Endothelial cell of hepatic sinusoid (primary cell): Measurements from ENCODE around the gene ATP2C1.

ENCODE experiments used
- in situ Hi-C: cut with HindIII; loops from 2 replicates; pipeline ENCODE4 v1.10.0; 2017; ENCODE audit warnings: low sequenced_read_pairs

Gene ATP2C1

DNA sequence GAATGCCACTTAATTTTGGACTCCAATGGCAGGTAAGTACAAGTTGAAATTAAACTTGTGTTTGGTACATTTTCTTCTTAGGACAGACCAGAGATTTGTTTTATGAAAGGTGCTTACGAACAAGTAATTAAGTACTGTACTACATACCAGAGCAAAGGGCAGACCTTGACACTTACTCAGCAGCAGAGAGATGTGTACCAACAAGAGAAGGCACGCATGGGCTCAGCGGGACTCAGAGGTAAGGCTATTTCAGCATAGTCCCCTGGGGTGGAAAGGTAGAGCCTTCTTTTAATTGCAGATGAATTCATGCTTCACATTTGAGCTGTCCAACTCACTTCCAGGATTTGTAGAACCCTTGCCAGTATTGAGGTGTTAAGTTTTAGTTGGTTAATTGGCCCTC is 81.4 kb downstream of the ATP2C1 start:
- in situ Hi-C loops: no loop called here

DNA sequence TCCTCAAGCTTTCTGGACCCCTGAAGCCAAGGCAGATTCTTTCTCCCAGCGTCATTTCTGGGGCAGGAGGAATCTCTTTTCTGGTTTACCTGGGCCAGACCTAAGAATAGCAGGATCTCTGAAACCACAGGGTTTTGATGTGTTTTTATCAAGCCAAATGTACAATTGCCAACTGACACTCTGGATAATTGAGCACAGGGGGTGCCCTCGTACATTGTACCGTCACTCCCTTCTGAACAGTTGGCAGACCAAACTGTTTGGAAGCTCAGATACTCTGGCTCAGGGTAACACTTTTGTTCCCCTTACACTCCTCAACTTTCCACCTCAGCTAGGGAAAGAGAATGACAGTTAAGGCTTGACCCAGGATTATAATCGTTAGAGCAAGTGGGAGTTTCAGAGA is 82.8 kb downstream of the ATP2C1 start:
- in situ Hi-C loops: no loop called here

DNA sequence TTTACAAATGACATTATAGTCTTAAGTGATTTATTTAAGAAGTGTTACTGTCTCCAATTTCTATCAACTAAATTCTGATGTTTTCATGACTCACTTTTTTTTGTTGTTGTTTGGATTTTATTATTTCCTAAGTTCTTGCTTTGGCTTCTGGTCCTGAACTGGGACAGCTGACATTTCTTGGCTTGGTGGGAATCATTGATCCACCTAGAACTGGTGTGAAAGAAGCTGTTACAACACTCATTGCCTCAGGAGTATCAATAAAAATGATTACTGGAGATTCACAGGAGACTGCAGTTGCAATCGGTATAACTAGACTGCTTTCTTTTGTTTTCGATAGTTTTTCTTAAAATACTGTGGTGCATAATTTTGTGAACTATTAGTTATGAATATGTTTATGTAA is 85.2 kb downstream of the ATP2C1 start:
- in situ Hi-C loops: no loop called here

DNA sequence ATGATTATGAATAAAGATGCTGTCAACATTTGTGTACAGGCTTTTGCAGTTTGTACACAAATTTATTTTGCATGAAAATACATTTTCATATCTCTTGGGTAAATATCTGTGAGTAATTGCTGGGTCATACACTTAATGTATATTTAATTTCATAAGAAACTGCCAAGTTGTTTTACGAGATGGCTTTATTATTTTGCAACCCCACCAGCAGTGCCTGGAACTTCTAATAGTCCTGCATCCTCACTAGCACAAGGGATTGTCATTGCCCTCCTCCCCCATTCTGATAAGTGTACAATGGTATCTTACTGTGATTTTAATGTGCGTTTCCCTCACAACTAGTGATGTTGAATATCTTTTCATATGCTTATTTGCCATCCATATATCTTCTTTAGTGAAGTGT is 87.6 kb downstream of the ATP2C1 start:
- in situ Hi-C loops: no loop called here

DNA sequence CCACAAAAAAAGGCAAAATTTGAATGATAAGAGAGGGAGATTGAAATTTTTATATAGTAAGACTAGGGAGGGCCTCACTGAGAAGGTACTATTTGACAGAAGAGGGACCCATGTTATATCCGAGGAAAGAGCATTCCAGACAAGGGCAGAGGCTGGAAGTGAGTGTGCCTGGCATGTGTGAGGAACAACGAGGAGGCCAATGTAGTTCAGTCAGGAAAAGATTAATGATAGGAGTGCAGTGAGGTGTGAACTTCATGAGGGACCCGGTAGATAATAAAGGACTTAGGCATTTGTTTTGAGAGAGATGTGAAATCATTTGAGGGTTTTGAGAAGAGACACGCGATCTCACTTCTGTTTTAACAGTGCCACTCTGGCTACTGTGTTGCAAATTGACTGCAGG is 96.4 kb downstream of the ATP2C1 start:
- in situ Hi-C loops: no loop called here

DNA sequence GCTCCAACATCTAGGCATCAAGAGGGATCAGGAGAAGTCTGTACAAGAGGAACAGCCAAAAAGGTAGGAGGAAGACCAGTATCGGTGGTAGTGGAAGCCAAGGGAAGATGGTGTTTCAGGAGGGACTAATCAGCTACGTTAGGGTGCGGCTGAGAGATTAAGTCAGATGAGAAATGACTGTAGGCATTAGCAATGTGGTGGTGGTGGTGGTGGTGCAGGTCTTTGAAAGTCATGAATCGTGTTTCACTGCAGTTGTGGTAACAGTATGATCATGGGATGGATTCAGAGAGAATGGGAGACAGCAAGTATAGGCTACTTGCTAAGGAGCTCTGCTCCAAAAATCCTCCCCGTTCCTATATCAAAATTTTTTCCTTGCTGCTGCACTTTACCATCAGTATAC is 97.2 kb downstream of the ATP2C1 start:
- in situ Hi-C loops: no loop called here

DNA sequence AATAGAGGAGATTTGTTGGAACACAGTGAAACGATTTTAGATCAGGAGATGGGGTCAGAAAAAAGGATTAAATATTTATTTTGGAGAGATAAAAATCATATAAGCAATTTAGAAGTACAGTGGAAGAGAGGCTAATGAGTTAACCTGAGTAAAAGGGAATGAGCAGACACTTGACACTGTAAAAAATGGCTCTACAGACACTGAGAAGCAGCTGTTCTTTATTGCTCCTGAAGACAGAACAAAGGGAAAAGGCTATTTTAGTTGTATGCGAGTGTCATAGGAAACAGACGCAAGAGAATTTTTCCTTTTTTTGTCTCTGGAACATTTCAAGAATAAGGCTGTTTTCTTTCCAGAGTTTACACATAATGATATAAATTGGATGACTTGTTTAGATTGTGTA is 98.5 kb downstream of the ATP2C1 start:
- in situ Hi-C loops: no loop called here

DNA sequence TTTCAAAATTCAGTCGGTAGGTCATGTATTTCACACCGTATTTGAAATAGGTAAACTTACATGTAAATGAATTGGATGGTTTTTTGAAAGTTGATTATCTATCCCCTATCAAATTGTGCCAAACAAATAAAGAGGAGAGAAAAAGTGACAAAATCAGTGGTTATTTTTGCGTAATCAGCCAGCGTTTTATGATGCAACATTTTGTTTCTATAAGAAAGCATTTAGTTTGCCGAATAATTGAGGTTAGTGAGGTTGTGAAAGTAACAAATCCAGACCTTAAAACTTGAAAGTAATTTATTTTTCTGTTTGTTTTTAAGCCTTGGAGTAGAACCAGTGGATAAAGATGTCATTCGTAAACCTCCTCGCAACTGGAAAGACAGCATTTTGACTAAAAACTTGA is 103.4 kb downstream of the ATP2C1 start:
- in situ Hi-C loops: no loop called here

DNA sequence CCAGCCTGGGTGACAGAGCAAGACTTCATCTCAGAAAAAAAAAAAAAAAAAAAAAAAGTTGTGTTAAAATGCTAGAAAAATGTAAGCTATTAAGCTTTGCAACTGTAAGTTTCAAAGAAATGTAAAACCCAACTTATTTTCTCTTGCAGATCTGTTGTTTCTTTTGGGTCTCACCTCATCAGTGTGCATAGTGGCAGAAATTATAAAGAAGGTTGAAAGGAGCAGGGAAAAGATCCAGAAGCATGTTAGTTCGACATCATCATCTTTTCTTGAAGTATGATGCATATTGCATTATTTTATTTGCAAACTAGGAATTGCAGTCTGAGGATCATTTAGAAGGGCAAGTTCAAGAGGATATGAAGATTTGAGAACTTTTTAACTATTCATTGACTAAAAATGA is 107.2 kb downstream of the ATP2C1 start:
- in situ Hi-C loops: no loop called here

DNA sequence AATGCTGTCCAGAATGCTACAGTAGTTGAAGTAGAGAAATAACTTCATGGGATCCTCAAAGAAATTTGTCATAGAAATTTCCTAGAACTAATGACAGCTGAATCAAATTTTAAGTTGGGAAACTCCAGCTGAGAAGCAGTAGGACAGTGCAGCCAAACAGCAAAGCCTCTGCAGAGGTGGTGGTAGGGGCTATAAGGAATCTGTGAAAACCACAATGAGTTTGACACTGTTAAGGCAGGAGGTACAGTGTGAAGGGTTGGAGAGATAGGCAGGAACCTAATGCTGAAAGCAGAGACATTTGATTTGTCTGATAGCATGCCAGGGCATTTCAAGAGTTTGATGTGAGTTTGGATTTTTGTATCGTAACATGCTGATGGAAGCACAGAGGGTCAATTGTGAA is 110.7 kb downstream of the ATP2C1 start:
- in situ Hi-C loops: no loop called here

DNA sequence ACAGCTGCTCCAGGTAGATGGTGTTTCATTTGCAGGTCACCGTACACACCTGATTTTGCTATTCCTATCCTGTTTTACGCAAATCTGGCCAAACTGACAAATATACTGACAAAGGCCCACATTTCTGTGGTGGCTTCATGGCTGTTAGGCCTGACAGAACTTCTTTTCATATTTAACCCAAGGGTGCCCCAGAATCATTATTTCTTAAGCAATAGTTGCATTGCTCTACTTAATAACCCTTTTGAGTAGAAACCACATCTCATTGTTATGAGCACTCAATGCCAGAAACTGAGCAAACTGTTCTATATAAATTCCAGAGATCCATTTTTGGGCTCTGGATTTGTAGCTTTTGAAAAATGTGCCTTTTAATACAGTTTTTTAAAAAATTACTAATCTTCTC is 113.4 kb downstream of the ATP2C1 start:
- in situ Hi-C loops: no loop called here

DNA sequence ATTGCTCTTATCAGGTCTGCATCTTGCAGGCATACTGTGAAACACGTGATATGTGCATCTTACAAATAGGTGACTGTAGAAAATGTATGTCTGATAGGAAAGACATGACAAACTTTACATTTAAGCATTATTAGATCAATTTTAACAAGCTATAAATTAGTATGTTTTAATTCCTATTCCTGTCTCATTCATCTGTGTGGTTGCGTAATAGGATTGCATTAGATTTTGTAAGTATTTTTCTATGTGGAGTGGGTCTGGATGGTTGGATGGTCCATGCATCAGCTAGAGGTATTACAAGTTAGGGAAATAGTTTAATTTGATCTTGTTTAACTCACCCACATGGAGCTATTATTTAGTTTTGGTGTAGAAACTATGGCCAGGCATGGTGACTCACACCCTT is 113.9 kb downstream of the ATP2C1 start:
- in situ Hi-C loops: no loop called here

DNA sequence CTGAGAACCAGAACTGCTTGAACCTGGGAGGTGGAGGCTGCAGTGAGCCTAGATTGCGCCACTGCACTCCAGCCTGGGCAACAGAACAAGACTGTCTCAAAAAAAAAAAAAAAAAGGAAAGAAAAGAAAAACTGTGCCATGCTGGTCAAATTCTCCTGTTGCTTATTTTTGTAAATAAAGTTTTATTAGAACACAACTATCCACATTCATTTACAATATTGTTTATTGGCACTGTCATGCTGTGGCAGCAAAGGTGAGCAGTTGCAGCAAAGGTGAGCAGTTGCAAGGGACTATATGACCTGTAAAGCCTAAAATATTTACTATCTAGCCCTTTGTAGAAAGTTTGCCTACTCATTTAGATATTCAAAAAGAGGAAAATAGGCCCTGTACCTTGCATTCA is 114.4 kb downstream of the ATP2C1 start:
- in situ Hi-C loops: no loop called here

DNA sequence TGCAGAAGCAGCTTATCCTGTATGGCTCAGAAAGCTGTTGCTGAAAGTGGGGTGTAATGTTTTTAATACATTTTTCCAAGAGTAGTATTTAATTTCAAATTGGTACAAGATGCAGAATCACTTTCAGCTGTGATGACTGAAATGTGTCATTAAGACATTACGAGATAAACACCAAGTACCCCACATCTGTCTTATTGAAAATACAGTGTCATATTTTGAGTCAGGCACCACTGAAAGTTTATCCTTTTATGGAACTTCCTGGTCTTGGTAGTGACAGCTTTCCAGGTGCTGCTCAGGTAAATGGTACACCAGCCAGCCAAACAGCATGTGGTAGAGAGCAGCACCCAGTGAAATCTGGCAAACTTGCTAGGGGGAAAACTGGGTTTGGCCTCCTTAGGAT is 115.8 kb downstream of the ATP2C1 start:
- in situ Hi-C loops: no loop called here

DNA sequence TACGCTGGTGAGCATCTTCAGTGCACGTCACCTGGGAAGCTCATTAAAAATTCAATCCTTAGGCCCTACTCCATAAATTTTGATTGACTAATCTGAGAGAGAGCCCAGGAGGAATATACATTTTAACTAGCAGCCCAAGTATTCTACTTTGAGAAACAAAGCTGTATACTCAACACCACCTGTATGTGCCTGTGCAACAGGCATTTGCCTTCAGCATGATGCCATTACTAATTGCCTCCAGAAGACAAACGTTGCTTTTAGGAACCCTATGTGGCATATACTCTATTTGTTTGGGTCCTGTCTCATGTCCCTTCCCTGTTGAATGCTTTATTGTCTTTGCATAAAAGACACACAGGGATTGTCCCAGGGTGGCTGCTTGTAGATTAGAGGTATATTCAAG is 125.1 kb downstream of the ATP2C1 start:
- in situ Hi-C loops: no loop called here

DNA sequence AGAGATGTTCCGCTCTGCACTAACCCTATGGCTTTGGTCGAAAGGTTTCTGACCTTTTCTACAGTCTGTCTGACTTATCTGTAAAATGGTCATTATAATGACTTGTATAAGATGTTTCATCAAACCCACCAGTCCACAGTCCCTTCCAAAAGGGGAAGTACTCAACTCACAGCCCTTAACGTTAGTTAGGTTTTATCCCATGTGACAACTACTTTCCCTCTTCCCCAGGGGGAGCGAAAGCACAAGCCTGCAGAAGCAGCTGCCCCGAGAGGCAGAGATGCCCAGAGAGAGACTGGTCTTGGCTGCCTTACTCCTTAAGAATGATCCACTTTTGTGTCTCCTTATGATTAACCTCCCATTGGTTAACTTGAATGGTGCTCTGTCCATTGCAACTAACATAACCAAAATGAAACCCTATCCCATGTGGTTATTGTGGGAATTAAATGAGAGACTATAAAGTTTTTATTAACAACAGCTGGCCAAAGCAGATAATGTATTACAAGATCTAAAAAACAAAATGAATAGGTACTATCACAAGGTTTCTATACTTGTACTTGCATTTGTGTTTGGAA is 126.3 kb downstream of the ATP2C1 start:
- in situ Hi-C loops: no loop called here

DNA sequence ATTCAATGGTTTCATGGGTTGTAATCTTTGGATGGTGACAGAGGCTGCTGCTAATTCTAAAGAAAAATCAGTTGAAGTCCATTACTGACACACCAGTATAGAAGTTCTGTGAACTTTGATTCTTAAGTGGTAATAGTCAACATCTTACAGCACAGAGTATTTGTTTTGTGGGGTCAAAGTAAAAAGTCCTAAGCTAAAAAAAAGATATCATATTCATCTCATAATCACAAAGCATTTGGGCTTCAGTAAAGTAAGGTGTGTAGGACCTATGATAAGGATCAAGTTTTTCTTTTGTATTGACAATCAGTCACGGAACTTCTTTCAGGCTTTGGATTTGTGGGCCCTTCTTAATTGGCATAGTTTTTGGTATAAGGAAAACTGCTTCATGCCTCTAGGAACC is 131.7 kb downstream of the ATP2C1 start:
- in situ Hi-C loops: no loop called here

DNA sequence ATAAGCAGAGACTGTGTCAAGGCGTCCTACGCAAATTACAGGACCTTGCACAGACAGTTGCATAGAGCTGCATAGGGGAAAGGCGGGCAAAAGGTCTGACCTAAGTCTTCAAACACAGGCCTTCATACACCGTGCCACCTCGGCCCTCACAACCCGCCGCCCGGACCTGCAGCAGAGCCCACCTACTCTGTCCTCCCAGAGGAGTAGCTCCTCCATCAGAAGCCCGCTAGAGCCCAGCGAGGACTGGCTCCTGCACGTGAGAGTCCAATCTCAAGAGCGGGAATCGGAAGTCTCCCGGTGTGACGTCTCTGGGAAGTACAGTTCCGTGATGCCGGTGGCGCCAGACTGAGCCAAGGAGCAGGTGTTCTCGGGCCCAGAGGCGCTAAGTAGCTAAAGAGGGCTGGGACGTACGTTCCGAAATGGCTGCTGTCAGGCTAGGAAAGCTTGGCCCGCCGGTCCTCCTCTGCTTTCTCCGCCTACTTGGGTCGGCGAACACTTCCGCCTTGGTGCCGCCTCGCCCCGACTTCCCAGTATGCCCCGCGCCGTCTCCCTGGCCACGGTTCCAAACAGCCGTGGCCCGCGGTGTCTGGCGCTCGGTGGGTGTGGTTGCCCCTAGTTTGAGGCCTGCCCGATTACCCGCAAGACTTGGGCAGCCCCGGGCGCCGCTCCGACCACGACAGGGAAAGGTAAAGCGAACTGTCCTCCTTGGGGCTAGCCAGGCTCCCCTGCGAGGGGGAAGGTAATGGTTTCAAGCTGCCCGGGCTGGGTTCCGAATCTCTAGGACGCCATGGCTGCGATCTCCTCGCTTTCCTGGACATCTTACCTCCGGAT is 132.7 kb downstream of the ATP2C1 start, which contains the start of the genes ASTE1 and NEK11:
Gene ASTE1 (minus strand): TSS at position 505 of the 831 bp plus-strand sequence. CDS start 1,519 bp downstream, outside the sequence.
Gene NEK11 (plus strand): TSS at position 557 of the 831 bp plus-strand sequence. CDS start 2,832 bp downstream, outside the sequence.
- in situ Hi-C loops: no loop called here

DNA sequence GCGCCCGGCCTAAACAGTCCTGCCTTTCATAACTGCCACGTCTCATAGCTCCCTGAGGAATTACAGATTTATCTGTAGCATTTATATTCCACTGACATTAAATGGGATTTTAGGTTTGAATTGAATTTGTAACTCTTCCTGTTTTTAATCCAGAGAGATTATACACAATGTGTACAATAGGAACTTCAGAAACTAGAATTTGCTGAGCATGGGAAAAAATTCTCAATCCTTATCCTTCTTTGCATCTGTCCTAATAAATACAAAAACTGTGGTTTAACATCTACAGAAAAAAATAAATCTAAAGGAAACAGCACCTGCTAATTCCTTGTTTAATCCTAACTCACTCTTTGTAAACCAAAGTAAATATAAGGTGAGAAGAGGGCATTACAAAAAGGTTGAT is 135.0 kb downstream of the ATP2C1 start:
- in situ Hi-C loops: no loop called here

DNA sequence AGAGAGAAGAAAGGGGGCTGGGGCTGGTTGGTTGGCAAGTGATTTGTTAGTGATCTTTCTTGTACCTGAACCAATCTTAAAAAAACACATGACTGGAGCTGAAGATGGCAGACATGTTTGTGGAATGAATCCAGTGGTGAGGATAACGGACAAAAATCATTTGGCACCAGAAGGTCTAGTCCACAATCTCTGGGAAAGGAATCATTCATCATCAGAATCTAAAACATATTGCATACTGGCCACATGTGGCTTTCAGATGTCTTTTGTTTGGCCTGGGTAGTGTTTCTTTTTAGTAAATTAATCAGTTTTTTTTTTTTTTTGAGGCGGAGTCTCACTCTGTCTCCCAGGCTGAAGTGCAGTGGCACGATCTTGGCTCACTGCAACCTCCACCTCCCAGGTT is 137.8 kb downstream of the ATP2C1 start:
- in situ Hi-C loops: no loop called here

DNA sequence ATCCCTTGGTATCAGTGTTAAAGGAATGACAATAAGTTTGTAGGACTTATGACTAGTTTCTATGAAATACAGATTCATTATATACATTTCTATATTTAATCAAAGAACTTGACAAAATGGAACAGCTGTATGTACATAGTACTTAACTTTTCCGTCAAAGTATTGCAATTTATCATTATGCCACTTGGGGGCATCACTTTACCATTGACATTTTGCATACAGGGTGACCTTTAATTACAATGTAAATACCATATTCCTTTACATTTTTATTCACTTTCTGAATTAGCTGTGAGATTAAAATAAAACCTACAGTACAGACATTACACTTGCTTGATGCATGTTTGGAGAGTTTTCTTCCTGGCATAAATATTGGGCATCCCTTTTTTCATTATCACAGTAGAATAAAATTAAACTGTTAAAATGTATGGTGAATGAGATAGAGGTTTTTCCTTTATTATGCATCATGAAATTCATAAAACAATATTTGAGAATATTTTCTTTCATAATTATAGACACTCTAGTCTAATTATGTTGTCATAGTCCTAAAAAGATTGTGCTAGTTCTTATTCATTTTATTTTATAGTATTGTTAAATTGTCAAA is 139.7 kb downstream of the ATP2C1 start:
- in situ Hi-C loops: no loop called here

DNA sequence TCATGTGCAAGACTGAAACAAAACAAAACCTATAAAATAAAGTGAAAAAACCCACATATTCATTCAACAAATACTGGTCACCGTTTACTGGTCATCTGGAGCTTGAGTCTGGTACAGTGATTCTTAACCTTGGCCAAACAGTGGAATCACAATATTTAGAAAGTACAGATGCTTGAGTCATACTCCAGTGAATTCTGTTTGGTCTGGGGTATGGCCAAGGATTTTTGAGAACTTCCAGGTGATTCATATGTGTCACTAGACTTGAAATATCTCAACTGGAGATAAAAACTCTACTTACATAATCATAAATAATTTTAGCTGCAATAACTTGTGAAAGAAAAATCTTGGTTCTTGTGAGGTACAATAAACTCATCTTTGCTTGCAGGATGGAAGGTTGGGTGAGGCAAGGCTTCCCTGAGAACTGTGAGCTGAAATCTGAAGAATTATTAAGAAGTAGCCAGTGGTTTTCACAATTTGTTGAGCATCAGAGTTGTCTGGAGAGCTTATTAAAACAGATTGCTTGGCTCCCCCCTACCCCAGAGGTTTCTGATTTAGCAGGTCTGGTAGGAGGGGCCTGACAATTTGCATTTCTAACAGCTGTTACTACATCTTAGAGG is 142.4 kb downstream of the ATP2C1 start:
- in situ Hi-C loops: no loop called here
